NCI-H2107 treated with DMSO at 0.1 percent for 48 hours (cell line): ENCODE data around the gene P3H4.

Experiments
- DNase-seq: peaks from one replicate; lab custom pipeline; 2025; ENCODE audit not compliant: unreplicated experiment; lab: John Stamatoyannopoulos, UW

P3H4 gene

GRCh38 chr17:41772586-41773189 is 39.1 kb downstream of the P3H4 start:
- no peak for DNase-seq

- no peak for DNase-seq
These were observed 39.5 kb downstream of the P3H4 start for GRCh38 chr17:41772218-41772585.

DNA sequence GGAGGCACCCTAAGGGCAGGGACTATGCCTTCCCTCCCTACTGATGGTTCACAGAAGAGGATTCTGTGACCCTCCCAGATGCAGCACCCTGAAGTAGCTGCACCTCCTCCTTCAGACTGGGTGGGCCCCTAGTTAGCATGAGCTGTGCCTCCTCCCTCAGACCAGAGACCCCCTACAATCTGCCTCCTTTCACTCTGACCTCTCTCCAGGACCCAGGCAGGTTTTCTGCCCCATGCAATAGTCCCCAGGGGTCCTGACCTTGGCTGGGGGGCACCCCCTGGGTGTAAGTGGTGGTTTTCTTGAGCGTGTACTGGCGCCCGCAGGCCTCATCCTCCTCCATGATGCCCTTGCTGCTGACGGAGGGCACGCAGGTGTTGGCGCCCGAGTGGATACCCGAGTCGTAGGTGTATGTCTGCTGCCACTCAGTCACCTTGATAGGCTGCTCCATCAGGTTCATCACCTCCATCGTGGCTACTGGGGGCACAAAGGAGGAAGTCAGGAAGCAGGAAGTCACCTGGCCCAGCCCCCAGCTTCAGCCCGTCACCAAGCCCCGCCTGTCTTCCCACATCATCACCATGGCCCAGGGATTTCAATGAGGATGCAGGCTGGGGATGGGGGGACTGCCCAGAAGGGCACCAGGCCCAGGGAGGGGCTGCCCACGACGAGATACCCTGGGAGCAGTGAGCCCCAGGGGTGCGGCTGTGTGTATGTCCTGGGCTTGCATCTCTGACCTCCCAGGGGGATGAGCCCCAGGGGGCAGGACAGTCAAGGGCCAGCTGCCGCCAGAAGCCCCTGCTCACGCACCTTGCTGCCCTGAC is 40.2 kb downstream of the P3H4 start:
- no peak for DNase-seq

- DNase-seq, result no peak
These were observed 41.8 kb downstream of the P3H4 start for GRCh38 chr17:41769985-41770384.

DNA sequence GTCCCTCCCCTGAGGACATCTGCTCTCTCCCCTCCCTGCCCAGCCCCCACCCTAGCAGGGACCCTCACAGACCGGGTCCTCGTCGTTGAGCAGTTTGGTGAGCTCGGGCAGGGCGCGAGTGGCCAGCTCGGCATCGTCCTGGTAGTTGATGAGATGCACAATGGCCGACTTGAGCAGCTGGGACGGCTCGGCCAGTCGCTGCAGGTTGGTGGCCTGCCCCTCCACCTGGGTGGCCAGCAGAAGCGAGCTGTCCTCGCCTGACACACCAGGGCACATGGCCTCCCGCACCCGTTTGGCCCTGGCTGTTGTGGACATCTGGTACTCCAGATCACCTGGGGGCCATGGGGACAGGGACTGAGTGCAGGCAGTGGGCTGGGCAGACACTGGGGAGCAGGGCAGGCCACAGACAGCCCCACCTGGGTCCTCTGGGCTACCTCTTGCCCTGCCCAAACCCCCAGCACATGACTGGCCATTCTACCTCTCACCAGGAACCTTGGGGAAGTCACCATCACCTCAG is 42.3 kb downstream of the P3H4 start:
- no peak for DNase-seq

DNA sequence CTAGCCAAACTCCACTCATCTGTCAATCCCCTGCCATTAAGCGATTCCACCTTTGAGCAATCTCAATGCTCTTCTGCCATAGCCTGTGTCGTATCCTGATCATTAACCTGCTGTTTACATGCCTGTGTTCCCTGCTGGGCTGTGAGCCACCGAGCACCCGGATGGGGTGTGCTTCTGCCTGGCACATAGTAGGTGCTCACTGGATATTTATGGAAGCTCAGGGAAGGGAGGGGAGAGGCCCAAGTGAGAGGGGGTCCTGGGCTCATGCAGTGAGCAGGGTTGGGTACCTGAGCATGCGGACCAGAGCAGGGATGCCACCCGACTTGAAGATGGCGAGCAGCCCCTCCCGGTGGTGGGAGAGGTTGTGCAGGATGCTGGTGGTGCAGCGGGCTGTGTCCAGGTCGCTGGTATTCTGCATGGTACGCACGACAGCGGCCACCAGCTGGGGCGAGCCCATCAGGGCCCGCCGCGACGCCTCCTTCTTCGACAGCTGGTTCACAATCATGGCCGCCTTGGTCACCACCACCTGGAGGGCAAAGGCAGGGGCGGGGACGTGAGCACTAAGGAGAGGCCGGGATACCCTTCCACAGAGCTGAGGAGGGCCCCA is 43.0 kb downstream of the P3H4 start:
- DNase-seq, result no peak

- DNase-seq, result no peak
These were observed 44.3 kb downstream of the P3H4 start for GRCh38 chr17:41767324-41768042.

DNA sequence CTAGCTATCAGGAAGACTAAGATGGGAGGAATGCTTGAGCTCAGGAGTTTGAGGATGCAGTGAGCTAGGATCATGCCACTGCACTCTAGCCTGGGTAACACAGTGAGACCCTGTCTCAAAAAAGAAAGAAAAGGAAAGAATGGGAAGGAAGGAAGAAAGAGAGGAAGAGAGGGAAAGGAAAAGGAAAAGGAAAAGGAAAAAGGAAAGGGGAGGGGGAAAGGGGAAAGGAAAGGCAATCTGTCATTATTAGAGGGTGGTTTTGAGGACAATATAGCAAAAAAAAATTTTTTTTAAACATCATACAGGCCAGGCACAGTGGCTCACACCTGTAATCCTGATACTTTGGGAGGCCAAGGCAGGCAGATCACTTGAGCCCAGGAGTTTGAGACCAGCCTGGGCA is 45.6 kb downstream of the P3H4 start:
- no peak for DNase-seq

- DNase-seq, result no peak
These were observed 48.4 kb downstream of the P3H4 start for GRCh38 chr17:41763327-41763726.

DNA sequence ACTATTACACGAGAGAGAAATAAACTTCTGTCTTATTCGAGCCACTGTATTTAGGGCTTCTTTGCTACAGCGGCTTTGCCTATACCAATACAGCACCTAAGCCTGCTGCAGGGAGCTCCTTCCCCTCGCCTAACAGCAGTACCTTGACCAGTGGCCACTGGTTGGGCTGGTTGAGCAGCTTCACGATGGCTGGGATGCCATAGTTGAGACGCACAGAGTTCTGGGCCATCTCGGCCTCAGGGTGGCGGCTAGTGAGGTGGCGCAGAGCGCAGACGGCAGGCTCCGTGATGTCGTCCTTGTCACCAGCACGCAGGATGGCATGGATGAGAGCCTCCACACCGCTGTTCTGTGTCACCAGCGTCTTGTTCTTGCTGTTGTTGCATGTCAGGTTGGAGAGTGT is 48.9 kb downstream of the P3H4 start:
- DNase-seq, result no peak

DNA sequence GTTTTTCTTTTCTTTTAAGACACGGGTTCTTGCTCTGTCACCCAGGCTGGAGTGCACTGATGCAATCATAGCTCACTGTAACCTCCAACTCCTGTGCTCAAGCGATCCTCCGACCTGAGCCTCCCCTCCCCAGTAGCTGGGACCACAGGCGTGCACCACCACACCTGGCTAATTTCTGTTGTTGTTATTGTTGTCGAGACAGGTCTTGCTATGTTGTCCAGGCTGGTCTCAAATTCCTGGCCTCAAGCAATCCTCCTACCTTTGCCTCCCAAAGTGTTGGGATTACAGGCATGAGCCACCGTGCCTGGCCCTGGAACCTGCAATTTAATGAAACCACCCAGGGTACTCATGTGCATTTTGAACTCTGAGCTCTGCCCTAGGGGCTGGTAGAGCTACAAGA is 49.4 kb downstream of the P3H4 start:
- DNase-seq, result no peak

GRCh38 chr17:41760878-41761277 is 50.9 kb downstream of the P3H4 start:
- no peak for DNase-seq

DNA sequence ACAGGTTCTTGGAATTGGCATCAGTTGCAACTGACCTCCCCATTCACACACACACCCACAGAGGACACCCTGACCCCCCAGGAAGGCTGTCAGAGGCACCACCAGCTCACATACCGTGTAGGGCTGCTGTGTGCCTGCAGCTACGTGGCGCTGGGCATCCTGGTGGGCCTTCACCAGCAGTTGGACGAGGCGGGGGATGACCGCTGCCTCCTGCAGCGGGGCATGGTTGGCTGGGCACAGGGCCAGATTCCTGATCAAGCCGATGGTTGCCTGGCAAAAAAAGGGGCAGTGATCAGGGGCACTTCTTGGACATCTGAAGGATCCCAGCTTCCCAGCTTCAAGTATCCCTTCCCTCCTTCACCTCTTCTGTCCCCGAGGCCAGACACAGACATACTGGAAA is 53.1 kb downstream of the P3H4 start:
- DNase-seq, result no peak

DNA sequence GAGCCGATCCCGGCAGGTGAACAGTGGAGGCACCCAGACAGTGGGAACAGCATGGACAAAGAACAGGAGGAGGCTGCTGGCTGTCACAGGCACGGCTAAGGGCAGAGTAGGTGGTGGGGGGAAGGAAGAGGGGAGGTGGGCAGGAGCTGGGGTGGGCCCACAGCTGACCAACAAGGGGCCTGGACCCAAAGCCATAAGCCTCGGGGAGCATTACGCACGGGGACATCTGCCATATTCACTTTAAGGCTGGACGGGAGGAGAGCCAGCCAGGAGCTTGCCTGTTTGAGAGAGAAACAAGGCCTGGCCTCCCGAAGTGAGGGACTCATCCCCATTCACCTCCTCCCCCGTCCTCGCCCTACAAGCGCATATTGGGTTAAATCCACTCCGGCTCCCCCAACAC is 57.7 kb downstream of the P3H4 start:
- DNase-seq, result no peak
